Measurements from ENCODE around the gene IFT172.
A peak's percentile ranks its signal among the peaks of the same experiment; 100 is the strongest.

Gene IFT172

DNA sequence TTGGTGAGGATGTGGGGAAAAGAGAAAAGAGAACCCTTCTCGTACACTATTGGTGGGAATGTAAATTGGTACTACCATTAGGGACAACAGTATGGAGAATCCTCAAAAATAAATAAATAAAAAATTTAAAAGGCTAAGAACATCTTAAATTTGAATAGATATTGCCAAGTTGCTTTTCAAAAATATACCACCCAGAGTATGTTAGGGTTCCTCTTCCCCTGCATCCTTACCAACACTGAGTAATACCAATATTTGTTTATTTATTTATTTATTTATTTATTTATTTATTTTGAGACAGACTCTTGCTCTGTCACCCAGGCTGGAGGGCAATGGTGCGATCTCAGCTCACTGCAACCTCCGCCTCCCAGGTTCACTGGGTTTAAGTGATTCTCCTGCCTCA lies 66.6 kb downstream of the IFT172 start:
- DNase-seq = no peak

DNA sequence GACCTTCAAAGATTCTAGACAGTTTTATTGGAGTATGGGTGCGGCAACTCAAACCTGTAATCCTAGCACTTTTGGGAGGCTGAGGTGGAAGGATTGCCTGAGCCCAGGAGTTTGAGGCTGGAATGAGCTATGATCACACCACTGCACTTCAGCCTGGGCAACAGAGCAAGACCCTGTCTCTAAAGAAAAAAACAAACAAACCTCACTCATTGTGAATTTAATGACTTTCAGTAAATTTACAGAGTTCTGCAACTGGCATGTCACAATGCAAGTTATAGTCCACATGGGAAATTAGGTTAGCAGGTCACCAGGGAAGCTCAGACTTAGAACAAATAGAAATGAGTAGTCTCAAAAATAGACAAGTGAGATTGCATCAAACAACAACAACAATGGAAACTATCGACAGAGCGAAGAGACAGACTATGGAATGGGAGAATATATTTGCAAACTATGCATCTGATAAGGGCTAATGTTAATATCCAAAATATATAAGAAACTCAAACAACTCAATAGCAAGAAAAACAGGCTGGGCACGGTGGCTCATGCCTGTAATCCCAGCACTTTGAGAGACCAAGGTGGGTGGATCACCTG lies 67.8 kb downstream of the IFT172 start:
- no peak for DNase-seq

DNA sequence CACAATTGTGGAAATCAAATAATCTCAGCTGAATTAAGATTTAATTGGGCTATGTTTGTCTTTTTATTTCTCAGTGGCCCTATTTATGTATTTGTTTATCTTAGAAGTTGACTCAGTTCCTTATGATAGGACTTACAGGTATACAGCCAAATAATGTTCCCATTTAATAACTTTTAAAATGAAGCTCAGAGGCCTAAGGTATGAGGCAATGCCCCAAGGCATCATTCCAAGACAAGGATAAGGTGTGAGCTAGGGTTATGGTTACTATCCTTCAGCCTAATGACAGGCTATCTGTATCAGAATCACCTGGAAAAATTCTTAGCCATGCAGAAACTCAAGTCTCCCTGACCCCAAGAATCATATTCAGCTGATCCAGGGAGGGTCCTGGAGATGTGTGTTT lies 68.5 kb downstream of the IFT172 start:
- no peak for DNase-seq

DNA sequence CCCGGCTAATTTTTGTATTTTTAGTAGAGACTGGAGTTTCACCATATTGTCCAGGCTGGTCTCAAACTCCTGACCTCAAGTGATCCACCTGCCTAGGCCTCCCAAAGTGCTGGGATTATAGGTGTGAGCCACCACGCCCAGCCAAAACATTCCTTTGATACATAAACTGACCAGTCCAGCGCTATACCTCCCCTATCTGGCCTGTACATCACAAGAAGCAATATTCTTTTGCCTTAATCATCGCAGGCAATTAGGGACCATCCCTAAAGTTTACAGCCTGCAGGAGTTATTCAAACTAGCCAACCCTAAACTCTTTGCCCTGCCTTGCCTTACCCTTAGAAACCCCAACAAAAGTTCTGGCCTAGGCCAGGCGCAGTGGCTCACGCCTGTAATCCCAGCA lies 73.4 kb downstream of the IFT172 start:
- no peak for DNase-seq

DNA sequence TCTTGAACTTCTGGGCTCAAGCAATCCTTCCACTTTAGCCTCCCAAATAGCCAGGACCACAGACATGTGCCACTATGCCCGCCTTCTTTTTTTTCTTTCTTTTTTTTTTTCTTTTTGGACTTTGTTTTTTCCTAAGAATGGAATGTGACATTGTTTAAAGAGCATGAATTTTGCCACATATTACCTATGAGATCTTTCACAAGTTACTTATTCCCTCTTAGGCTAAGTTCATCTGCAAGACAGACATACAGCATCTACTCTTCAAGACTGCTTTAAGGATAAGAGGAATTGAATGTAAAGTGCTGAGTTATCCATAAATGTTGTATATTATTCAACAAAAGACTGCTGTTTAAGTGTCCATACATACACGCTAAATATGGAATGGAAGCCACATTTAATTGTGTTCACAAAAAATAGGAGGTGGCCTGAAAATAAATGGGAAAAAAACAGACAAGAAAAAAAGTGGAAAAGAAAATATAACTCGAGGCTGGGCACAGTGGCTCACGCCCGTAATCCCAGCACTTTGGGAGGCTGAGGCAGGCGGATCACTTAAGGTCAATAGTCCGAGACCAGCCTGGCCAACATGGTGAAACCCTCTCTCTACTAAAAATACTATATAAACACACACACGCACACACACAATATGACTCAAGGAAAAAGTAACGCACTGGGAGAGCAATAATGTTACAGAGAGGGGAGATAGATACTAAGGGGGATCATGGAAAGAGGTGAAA lies 77.0 kb downstream of the IFT172 start:
- DNase-seq = no peak

DNA sequence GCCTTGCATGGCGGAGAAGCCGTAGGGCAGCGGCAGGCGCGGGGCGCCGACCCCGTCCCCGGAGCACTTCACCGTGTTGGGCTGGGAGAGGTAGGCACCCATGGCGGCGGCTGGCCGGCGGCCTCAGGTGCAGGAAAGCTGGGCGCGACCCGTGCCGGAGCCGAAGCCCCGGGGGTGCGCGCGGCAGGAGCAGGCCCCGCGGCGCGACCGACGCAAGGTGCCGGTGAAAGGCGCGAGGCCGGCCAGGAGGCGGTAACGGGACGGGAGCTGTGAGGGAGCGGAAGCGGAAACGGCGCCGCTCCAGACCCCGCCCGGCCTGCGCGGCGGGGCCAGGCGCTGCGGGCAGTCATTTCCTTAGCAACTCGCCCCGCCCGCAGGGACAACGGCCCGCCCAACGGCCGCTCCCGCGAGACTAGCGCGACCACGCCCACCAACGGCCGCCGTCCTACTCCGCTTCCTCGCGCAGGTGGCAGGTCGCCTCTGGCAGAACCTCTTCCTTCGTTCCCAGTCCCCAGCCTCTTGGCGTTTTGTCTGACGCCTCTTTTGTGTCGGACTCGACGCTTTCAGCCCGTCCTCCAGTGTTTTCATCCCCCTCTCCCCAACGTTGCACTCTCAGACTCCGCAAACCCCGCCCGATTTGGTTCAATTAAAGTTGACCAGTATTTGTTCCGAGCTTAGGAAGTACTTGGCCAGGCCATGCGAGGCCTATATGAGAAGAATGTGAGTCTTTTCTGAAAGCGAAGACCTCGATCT lies 80.0 kb downstream of the IFT172 start, which contains the start of gene PPM1G:
Gene PPM1G (minus strand): TSS at position 271 of the 753 bp plus-strand sequence. CDS start 169 bp downstream, at position 102.
- peak; percentile 85 for DNase-seq

DNA sequence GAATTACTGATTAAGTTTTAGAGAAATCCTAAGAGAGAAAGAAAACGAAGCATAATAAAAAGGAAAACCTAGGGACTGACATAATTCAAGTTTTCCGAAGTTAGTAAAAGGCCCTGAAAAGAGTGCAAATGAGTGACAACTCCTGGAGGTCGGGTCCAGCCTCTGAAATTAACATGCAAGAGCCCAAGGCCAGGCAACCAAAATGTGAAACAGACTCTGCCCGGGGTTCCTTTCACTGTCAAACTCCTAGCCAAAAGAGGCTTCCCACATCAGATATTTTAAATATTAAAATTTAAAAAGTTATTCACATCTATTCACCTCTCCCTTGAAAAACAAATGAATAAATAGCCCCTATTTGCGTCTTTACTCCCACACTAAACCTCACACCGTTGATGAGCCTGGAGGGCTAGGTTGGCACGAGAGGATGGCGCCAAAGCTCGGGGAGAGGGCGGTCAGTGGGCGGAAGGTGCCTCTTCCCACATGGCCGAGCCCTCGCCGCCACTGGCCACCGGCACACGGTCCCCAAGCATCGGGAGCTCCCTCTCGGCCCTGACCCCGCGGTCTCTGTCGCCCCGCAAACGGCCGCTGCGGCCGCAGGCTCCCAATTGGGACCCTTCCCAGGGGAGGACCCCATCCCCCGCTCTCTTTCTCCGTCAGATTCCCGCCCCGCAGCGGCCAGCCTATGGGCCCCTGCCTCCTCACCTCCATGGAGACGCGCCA lies 80.8 kb downstream of the IFT172 start:
- DNase-seq = no peak

DNA sequence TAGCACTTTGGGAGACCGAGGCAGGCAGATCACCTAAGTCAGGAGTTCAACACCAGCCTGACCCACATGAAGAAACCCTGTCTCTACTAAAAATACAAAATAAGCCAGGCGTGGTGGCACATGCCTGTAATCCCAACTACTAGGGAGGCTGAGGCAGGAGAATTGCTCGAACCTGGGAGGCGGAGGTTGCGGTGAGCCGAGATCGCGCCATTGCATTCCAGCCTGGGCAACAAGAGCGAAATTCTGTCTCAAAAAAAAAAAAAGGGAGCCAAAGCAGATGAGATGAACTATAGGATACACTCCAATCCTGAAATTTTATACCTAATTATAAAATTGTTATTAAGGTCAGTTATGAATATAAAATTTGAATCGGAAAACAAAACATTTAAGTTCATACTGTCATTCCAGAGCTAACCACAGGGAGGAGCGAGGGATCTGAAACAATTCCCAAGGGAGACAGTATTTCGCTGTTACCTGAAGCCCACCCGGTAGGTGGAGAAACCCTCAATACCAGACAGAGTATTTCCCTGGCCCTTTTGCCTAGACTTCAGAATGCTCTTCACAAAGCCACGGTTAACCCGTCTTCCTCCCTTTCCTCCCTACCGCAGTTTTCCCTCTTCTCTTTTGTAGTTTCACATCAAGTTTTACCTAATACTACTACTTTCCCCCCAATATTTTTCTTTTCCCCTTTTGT lies 81.6 kb downstream of the IFT172 start:
- peak; percentile 67 for DNase-seq

DNA sequence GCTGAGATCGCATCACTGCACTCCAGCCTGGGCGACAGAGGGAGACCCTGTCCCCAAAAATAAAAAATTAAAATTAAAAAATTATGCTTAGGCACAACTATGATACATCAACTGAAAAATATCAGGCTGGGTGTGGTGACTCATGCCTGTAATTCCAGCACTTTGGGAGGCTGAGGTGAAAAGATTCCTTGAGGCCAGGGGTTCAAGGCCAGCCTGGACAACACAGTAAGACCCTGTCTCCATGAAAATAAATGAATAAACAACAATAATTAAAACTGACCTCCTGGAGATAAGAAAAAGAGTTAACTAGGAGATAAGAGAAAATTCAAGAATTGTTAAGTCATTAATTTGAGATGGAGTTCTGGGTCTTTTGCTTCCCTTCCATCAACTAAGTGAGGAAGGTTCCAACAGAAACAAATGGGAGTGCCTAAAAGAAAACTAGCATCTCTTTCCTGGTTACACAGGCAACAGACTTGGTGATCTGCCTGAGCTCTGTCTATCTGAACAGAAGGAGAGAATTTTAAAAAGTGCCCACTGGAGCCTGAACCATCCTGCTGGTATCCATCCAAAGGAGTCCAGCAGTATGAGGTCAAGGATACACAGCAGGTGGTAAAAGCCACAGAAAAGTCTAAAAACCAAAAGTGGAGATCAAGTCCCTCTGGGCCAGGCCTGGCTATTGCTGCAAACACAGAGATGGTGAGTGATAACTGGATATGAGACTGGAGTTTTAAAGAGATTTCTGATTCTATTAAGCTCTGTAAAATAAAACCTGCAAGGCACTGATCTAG lies 89.0 kb downstream of the IFT172 start:
- no peak for DNase-seq

DNA sequence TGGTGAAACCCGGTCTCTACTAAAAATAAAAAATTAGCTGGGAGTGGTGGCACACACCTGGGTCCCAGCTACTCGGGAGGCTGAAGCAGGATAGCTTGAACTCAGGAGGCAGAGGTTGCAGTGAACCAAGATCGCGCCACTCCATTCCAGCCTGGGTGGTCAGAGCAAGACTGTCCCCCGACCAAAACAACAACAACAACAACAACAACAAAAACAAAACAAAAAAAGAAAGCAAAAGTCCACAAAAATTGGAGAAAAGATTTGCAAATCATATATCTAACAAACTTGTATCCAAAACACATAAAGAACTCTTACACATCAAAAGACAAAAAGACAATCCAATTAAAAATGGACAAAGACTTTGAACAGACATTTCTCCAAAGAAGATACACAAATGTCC lies 90.6 kb downstream of the IFT172 start:
- DNase-seq = no peak

Data from NCI-H1694 treated with DMSO at 0.1 percent for 48 hours (cell line).